PC-3 (cell line): Measurements from ENCODE around the gene MAT1A. TPM values are rescaled to one million over a fixed set of nuclear protein-coding genes. Genes with fewer than 3 reads are reported as not detected.

Experiments used
- ATAC-seq: fragments of 200-7000 bp; cut with Tn5 transposase; 2 replicates; pipeline ENCODE4 v1.9.1; 2020; ENCODE audit warnings: mild to moderate bottlenecking, moderate library complexity
- BruUV-seq: library from RNA; stranded (reverse); fragments of 400-500 nt; replicated peaks from 2 replicates; lab custom pipeline; 2021; lab: Mats Ljungman, UMichigan
- CTCF ChIA-PET: fragments of 300-600 bp; sonication (Branson Sonifier 250); formaldehyde crosslinking; loops from one replicate; lab custom pipeline; 2022; ENCODE audit warnings: antibody characterized with exemption; lab: Charles Lee
- POLR2A ChIA-PET: fragments of 300-600 bp; sonication (Branson Sonifier 250); formaldehyde crosslinking; loops from one replicate; lab custom pipeline; 2022; ENCODE audit warnings: antibody characterized with exemption; ENCODE audit not compliant: unreplicated experiment; lab: Charles Lee
- DNase-seq: peaks from one replicate; pipeline ENCODE4 v3.0.0-alpha.2; 2015
- H2AFZ ChIP-seq: fragments of 300-600 bp; sonication (generic); 2 replicates; pipeline ENCODE4 v1.6.0; 2016; ENCODE audit warnings: antibody characterized with exemption, low read length
- H3F3A ChIP-seq: fragments of 300-600 bp; sonication (generic); one replicate; pipeline ENCODE4 v1.6.0; 2017; ENCODE audit warnings: antibody characterized with exemption, low read length, control low read depth, mild to moderate bottlenecking; ENCODE audit not compliant: unreplicated experiment
- H3K27ac ChIP-seq: fragments of 300-600 bp; sonication (generic); 2 replicates; pipeline ENCODE4 v1.5.1; 2016; ENCODE audit warnings: mild to moderate bottlenecking, low read length
- H3K27me3 ChIP-seq: fragments of 300-600 bp; sonication (generic); 2 replicates; pipeline ENCODE4 v1.6.1; 2016; ENCODE audit warnings: low read length, mixed read lengths
- H3K36me3 ChIP-seq: fragments of 300-600 bp; sonication (generic); 2 replicates; pipeline ENCODE4 v1.6.1; 2016; ENCODE audit warnings: low read depth, mixed run types, low read length, mixed read lengths
- H3K4me1 ChIP-seq: fragments of 300-600 bp; sonication (generic); 2 replicates; pipeline ENCODE4 v1.5.1; 2016; ENCODE audit warnings: low read length; ENCODE audit not compliant: insufficient read depth
- H3K4me2 ChIP-seq: fragments of 300-600 bp; sonication (generic); 2 replicates; pipeline ENCODE4 v1.6.0; 2016; ENCODE audit warnings: low read length
- H3K4me3 ChIP-seq: fragments of 300-600 bp; sonication (generic); 2 replicates; pipeline ENCODE4 v1.5.1; 2016; ENCODE audit warnings: mild to moderate bottlenecking, low read length, mixed read lengths
- H3K79me2 ChIP-seq: fragments of 300-600 bp; sonication (generic); 2 replicates; pipeline ENCODE4 v1.6.1; 2017; ENCODE audit warnings: low read length, mixed read lengths
- H3K9ac ChIP-seq: fragments of 300-600 bp; sonication (generic); 2 replicates; pipeline ENCODE4 v1.6.0; 2016; ENCODE audit warnings: mild to moderate bottlenecking, low read length
- H3K9me2 ChIP-seq: fragments of 300-600 bp; sonication (generic); replicated peaks from 2 replicates; pipeline ENCODE4 v1.6.1; 2016; ENCODE audit warnings: mixed run types, low read length, mixed read lengths
- H3K9me3 ChIP-seq: fragments of 300-600 bp; sonication (generic); 2 replicates; pipeline ENCODE4 v1.6.1; 2016; ENCODE audit warnings: low read length, mixed read lengths
- H4K20me1 ChIP-seq: fragments of 300-600 bp; sonication (generic); 2 replicates; pipeline ENCODE4 v1.6.1; 2016; ENCODE audit warnings: low read length, mixed read lengths
- EZH2 ChIP-seq: fragments of 300-600 bp; sonication (generic); IDR thresholded peaks from one replicate; pipeline ENCODE4 v1.6.1; 2017; ENCODE audit warnings: antibody characterized with exemption, mild to moderate bottlenecking, low read length; ENCODE audit not compliant: unreplicated experiment
- EZH2phosphoT487 ChIP-seq: fragments of 300-600 bp; sonication (generic); IDR thresholded peaks from 2 replicates; pipeline ENCODE4 v1.6.1; 2018; ENCODE audit warnings: mild to moderate bottlenecking, antibody characterized with exemption, low read length, borderline replicate concordance
- intact Hi-C: fragments of 100-400 bp; cut with micrococcal nuclease; formaldehyde crosslinking; loops from 2 replicates; pipeline ENCODE4 v1.9.0; 2023
- total RNA-seq: library from RNA; depleted of rRNA; stranded (reverse); fragments of >200 nt; gene quantifications from 2 replicates; pipeline ENCODE4 v1.2.3, GENCODE V29; 2014
- TF ChIP-seq, protein P1 (sequence below): fragments of 300-600 bp; sonication (generic); conservative IDR thresholded peaks from 2 replicates; pipeline ENCODE4 v1.5.1; 2017; ENCODE audit warnings: antibody characterized with exemption, low read depth, mild to moderate bottlenecking, low read length

MAT1A gene
- total RNA-seq, 1 experiment from 2014 or later: not detected

DNA sequence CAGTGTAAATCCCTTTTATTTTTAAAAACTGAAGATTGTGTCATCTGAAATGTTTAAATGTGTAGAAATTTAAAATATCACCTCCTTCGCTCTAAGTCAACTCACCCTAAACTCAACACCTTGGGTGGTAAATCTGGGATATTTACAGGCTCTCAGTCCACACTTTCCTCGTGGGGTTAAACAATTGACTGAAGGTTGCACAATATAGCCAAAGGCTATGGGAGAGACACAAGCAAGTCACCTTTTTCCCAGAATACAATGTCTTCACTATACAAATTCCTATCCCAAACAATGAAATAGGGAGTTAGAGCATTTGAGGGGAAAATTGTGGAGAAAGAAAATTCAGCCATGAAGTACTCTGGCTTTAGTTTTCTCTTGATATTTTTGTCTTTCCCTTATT, 32.7 kb upstream of the MAT1A start:
- no peak overlapping the region for H3K9ac ChIP-seq
- DNase-seq (no peak), ATAC-seq (no peak)
- TF ChIP-seq EZH2: no peak
- H3K4me1 ChIP-seq: no peaks in the 10 kb centered on the region
- no peak overlapping the region for H3K4me3 ChIP-seq
- POLR2A ChIA-PET: no interaction called here
- CTCF ChIA-PET: no interaction called here
- no TSS peak for BruUV-seq
- no peaks in the 10 kb centered on the region for H3K79me2 ChIP-seq
- no peaks in the 10 kb centered on the region for H3F3A ChIP-seq
- H3K4me2 ChIP-seq: no peak overlapping the region
- no peaks in the 10 kb centered on the region for H3K27me3 ChIP-seq
- H4K20me1 ChIP-seq: no peaks in the 10 kb centered on the region
- intact Hi-C loops: no loop called here
- no peaks in the 10 kb centered on the region for H3K36me3 ChIP-seq
- no peak overlapping the region for H2AFZ ChIP-seq
- H3K9me2 ChIP-seq: no peaks in the 10 kb centered on the region
- H3K27ac ChIP-seq: no peak overlapping the region
- no peaks in the 10 kb centered on the region for H3K9me3 ChIP-seq

DNA sequence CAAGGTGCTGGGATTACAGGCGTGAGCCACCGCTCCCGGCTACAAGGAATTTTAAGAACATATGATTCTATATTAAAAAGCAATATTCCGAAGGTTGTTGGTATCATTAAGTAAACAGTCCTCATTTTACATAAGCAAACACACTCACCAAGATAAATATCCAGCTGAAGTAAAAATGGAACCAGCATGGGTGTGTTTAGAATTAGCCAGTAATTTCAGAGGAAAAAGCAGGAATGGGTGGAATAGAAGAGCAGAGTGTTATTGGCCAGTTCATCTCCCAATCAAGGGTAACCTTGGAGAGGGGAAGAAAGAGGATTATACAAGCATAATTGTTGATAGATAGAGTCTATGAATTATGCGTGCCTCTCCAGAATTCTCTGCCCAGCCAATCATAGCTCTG, 31.7 kb upstream of the MAT1A start:
- H3K4me1 ChIP-seq: no peaks in the 10 kb centered on the region
- POLR2A ChIA-PET: no interaction called here
- H3K36me3 ChIP-seq: no peaks in the 10 kb centered on the region
- no peak for TF ChIP-seq EZH2phosphoT487
- TF ChIP-seq, protein P1, sequence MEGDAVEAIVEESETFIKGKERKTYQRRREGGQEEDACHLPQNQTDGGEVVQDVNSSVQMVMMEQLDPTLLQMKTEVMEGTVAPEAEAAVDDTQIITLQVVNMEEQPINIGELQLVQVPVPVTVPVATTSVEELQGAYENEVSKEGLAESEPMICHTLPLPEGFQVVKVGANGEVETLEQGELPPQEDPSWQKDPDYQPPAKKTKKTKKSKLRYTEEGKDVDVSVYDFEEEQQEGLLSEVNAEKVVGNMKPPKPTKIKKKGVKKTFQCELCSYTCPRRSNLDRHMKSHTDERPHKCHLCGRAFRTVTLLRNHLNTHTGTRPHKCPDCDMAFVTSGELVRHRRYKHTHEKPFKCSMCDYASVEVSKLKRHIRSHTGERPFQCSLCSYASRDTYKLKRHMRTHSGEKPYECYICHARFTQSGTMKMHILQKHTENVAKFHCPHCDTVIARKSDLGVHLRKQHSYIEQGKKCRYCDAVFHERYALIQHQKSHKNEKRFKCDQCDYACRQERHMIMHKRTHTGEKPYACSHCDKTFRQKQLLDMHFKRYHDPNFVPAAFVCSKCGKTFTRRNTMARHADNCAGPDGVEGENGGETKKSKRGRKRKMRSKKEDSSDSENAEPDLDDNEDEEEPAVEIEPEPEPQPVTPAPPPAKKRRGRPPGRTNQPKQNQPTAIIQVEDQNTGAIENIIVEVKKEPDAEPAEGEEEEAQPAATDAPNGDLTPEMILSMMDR: no peak
- TF ChIP-seq EZH2: no peak
- DNase-seq (no peak), ATAC-seq (no peak)
- CTCF ChIA-PET: no interaction called here
- intact Hi-C loops: no loop called here
- H3K27ac ChIP-seq: no peak overlapping the region
- H3K27me3 ChIP-seq: no peaks in the 10 kb centered on the region
- H2AFZ ChIP-seq: no peak overlapping the region
- BruUV-seq: no TSS peak
- no peaks in the 10 kb centered on the region for H3F3A ChIP-seq
- H3K4me3 ChIP-seq: no peak overlapping the region
- H3K79me2 ChIP-seq: no peaks in the 10 kb centered on the region
- H3K9me2 ChIP-seq: no peaks in the 10 kb centered on the region
- H3K9ac ChIP-seq: no peak overlapping the region
- H4K20me1 ChIP-seq: no peaks in the 10 kb centered on the region
- H3K9me3 ChIP-seq: no peaks in the 10 kb centered on the region
- H3K4me2 ChIP-seq: no peak overlapping the region

DNA sequence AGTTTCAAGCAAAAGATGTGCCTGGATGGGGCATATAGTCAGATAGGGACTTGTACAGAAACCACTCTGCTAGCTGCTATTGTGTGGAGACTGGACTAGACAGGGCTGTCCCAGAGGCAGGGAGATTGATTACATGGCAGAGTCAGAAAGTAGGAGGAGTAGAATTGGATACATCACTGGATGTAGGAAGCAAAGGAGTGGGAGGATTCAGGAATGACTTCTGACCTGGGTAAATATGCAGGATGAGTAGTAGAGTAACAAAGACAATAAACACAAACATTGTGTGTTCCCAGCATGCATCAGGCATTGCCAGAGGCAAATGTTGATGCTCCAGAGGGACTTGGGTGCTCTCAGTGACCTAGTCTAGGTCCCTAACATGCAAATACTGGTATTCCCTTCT, 30.9 kb upstream of the MAT1A start:
- no peak for ATAC-seq
- H3K9me2 ChIP-seq: no peaks in the 10 kb centered on the region
- no peaks in the 10 kb centered on the region for H3K9me3 ChIP-seq
- no peaks in the 10 kb centered on the region for H3K79me2 ChIP-seq
- H4K20me1 ChIP-seq: no peaks in the 10 kb centered on the region
- intact Hi-C loops: no loop called here
- no TSS peak for BruUV-seq
- H3K36me3 ChIP-seq: no peaks in the 10 kb centered on the region
- H3K27ac ChIP-seq: no peak overlapping the region
- CTCF ChIA-PET: no interaction called here
- no peaks in the 10 kb centered on the region for H3F3A ChIP-seq
- H2AFZ ChIP-seq: no peak overlapping the region
- DNase-seq: no peak
- H3K27me3 ChIP-seq: no peaks in the 10 kb centered on the region
- POLR2A ChIA-PET: no interaction called here
- H3K4me1 ChIP-seq: no peaks in the 10 kb centered on the region
- no peak overlapping the region for H3K9ac ChIP-seq
- TF ChIP-seq EZH2 (no peak), EZH2phosphoT487 (no peak)
- TF ChIP-seq, protein P1: no peak
- no peak overlapping the region for H3K4me2 ChIP-seq
- no peak overlapping the region for H3K4me3 ChIP-seq
